Astrocyte (in vitro differentiated cells and primary cell): ENCODE data around the gene KNL1. TPM values are rescaled to one million over a fixed set of nuclear protein-coding genes. Genes with fewer than 3 reads are reported as not detected.

Source experiments
- DNase-seq: peaks from one replicate; pipeline ENCODE4 v3.0.0-alpha.2; 2010; ENCODE audit warnings: low read depth
- FAIRE-seq: peaks from 2 replicates; lab custom pipeline; 2011; peaks lifted over from hg19 to GRCh38; lab: Jason Lieb, UNC
- H2AFZ ChIP-seq: 2 replicates; pipeline ENCODE4 v1.6.0; 2012; ENCODE audit warnings: low read depth, low read length, inconsistent platforms
- H3K27ac ChIP-seq: 2 replicates; pipeline ENCODE4 v1.5.1; 2011; ENCODE audit warnings: low read depth, low read length, inconsistent platforms
- H3K27me3 ChIP-seq: 2 replicates; pipeline ENCODE4 v1.6.0; 2011; ENCODE audit warnings: low read length, inconsistent platforms; ENCODE audit not compliant: insufficient read depth
- H3K36me3 ChIP-seq: 2 replicates; pipeline ENCODE4 v1.5.1; 2011; ENCODE audit warnings: low read length, inconsistent platforms; ENCODE audit not compliant: insufficient read depth
- H3K4me1 ChIP-seq: 2 replicates; pipeline ENCODE4 v1.5.1; 2011; ENCODE audit warnings: low read length, inconsistent platforms; ENCODE audit not compliant: insufficient read depth
- H3K4me2 ChIP-seq: 2 replicates; pipeline ENCODE4 v1.6.0; 2012; ENCODE audit warnings: low read length, inconsistent platforms
- H3K4me3 ChIP-seq: 2 replicates; pipeline ENCODE4 v1.5.1; 2011; ENCODE audit warnings: low read depth, mild to moderate bottlenecking, low read length, inconsistent platforms; ENCODE audit not compliant: insufficient read depth
- H3K79me2 ChIP-seq: 2 replicates; pipeline ENCODE4 v1.6.0; 2012; ENCODE audit warnings: mild to moderate bottlenecking, low read length, inconsistent platforms; ENCODE audit not compliant: insufficient read depth
- H3K9ac ChIP-seq: 2 replicates; pipeline ENCODE4 v1.6.0; 2012; ENCODE audit warnings: mild to moderate bottlenecking, low read length, inconsistent platforms
- H3K9me3 ChIP-seq: 2 replicates; pipeline ENCODE4 v1.5.1; 2012; ENCODE audit warnings: low read depth, mild to moderate bottlenecking, low read length, inconsistent platforms; ENCODE audit not compliant: insufficient read depth
- H4K20me1 ChIP-seq: 2 replicates; pipeline ENCODE4 v1.6.0; 2012; ENCODE audit warnings: low read length, inconsistent platforms; ENCODE audit not compliant: insufficient read depth
- H3K27ac Mint-ChIP-seq: one replicate; pipeline ENCODE4 v1.8.0; 2021; ENCODE audit warnings: mild to moderate bottlenecking, mixed read lengths; ENCODE audit not compliant: unreplicated experiment
- H3K27me3 Mint-ChIP-seq: one replicate; pipeline ENCODE4 v1.8.0; 2021; ENCODE audit warnings: low read depth, mixed read lengths; ENCODE audit not compliant: unreplicated experiment
- H3K36me3 Mint-ChIP-seq: one replicate; pipeline ENCODE4 v1.8.0; 2021; ENCODE audit warnings: low read depth, mixed read lengths; ENCODE audit not compliant: unreplicated experiment
- H3K4me1 Mint-ChIP-seq: one replicate; pipeline ENCODE4 v1.8.0; 2021; ENCODE audit warnings: low read depth, mixed read lengths; ENCODE audit not compliant: unreplicated experiment
- H3K4me3 Mint-ChIP-seq: one replicate; pipeline ENCODE4 v1.8.0; 2021; ENCODE audit warnings: mild to moderate bottlenecking, moderate library complexity, mixed read lengths; ENCODE audit not compliant: unreplicated experiment
- H3K9me3 Mint-ChIP-seq: one replicate; pipeline ENCODE4 v1.8.0; 2021; ENCODE audit warnings: mild to moderate bottlenecking, mixed read lengths; ENCODE audit not compliant: unreplicated experiment
- EZH2 ChIP-seq: IDR thresholded peaks from 2 replicates; pipeline ENCODE4 v1.6.1; 2012; ENCODE audit warnings: mild to moderate bottlenecking, low read length, inconsistent platforms; ENCODE audit not compliant: insufficient read depth
- total RNA-seq: library from RNA; stranded (reverse); gene quantifications from 2 replicates; pipeline ENCODE4 v1.2.1, GENCODE V29; 2021
- TF ChIP-seq, protein P1 (sequence below): IDR thresholded peaks from 2 replicates; pipeline ENCODE4 v1.5.1; 2011; ENCODE audit warnings: low read depth, mild to moderate bottlenecking, inconsistent platforms, low read length, moderate library complexity; ENCODE audit not compliant: insufficient read depth

The KNL1 gene
- total RNA-seq, 1 donor from 2014 or later = 3.3 TPM

DNA sequence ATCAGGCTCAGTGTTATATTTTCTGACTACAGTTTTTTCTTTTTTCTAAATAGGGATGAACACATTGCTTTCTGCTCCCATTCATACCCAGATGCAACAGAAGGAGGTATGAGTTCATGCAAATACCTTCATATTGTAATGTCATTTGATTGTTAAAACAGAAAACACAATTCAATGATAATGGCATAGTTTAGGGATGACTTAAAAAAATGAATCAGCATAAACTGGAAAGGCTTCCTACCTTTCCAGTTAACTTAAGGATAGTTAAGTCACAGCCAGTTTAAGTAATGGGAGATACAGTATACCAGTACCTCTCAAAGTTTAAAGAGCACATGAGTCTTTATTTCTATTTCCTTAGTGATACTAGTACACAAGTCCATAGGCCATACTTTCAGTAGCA lies 24.9 kb downstream of the KNL1 start:
- Mint-ChIP-seq H3K36me3 (no peaks in the 10 kb centered on the region), H3K27ac (no peak overlapping the region), H3K9me3 (no peaks in the 10 kb centered on the region), H3K4me3 (no peak overlapping the region), H3K27me3 (no peaks in the 10 kb centered on the region), H3K4me1 (no peaks in the 10 kb centered on the region)
- Histone ChIP-seq H3K4me2 (no peak overlapping the region), H3K9me3 (no peaks in the 10 kb centered on the region), H3K4me1 (no peaks in the 10 kb centered on the region), H3K79me2 (no peaks in the 10 kb centered on the region), H4K20me1 (no peaks in the 10 kb centered on the region), H3K27ac (no peak overlapping the region), H2AFZ (no peak overlapping the region), H3K36me3 (peaks cover 9% of the 10 kb centered on the region), H3K27me3 (no peaks in the 10 kb centered on the region), H3K4me3 (no peak overlapping the region), H3K9ac (no peak overlapping the region)
- FAIRE-seq (no peak), DNase-seq (peak; percentile 25)
- TF ChIP-seq, protein P1, sequence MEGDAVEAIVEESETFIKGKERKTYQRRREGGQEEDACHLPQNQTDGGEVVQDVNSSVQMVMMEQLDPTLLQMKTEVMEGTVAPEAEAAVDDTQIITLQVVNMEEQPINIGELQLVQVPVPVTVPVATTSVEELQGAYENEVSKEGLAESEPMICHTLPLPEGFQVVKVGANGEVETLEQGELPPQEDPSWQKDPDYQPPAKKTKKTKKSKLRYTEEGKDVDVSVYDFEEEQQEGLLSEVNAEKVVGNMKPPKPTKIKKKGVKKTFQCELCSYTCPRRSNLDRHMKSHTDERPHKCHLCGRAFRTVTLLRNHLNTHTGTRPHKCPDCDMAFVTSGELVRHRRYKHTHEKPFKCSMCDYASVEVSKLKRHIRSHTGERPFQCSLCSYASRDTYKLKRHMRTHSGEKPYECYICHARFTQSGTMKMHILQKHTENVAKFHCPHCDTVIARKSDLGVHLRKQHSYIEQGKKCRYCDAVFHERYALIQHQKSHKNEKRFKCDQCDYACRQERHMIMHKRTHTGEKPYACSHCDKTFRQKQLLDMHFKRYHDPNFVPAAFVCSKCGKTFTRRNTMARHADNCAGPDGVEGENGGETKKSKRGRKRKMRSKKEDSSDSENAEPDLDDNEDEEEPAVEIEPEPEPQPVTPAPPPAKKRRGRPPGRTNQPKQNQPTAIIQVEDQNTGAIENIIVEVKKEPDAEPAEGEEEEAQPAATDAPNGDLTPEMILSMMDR = no peak
- no peak for TF ChIP-seq EZH2

DNA sequence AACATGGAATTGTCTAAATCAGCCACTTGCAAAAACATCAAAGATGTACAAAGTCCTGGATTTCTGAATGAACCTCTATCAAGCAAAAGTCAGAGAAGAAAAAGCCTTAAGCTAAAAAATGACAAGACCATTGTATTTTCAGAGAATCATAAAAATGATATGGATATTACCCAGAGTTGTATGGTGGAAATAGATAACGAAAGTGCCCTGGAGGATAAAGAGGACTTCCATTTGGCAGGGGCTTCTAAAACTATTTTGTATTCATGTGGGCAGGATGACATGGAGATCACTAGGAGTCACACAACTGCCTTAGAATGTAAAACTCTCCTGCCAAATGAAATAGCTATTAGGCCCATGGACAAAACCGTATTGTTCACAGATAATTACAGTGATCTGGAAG lies 29.3 kb downstream of the KNL1 start:
- Histone ChIP-seq H3K4me3 (no peak overlapping the region), H3K4me2 (no peak overlapping the region), H2AFZ (no peak overlapping the region), H3K36me3 (peaks cover 10% of the 10 kb centered on the region), H3K79me2 (no peaks in the 10 kb centered on the region), H3K9me3 (no peaks in the 10 kb centered on the region), H3K4me1 (no peaks in the 10 kb centered on the region), H3K27me3 (no peaks in the 10 kb centered on the region), H3K9ac (no peak overlapping the region), H4K20me1 (no peaks in the 10 kb centered on the region), H3K27ac (no peak overlapping the region)
- no peaks in the 10 kb centered on the region for H3K4me1 Mint-ChIP-seq
- H3K36me3 Mint-ChIP-seq = no peaks in the 10 kb centered on the region
- TF ChIP-seq, protein P1 = no peak
- TF ChIP-seq EZH2 = no peak
- H3K9me3 Mint-ChIP-seq = no peaks in the 10 kb centered on the region
- H3K4me3 Mint-ChIP-seq = no peak overlapping the region
- no peaks in the 10 kb centered on the region for H3K27me3 Mint-ChIP-seq
- DNase-seq (no peak), FAIRE-seq (no peak)
- H3K27ac Mint-ChIP-seq = no peak overlapping the region

DNA sequence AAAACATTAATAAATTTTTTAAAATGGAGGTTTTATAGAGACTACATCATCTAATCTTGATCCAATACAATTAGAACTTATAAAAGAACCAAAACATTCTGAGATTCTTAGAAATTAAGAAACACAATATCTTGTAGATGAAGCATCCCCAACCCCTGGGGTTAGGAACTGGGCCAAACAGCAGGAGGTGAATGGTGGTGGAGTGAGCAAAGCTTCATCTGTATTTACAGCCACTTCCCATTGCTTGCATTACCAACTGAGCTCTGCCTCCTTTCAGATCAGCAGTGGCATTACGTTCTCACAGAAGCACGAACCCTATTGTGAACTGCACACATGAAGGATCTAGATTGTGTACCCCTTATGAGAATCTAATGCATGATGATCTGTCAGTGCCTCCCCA lies 36.3 kb downstream of the KNL1 start:
- no peak overlapping the region for H3K9ac ChIP-seq
- Mint-ChIP-seq H3K9me3 (no peaks in the 10 kb centered on the region), H3K4me1 (no peaks in the 10 kb centered on the region), H3K27me3 (no peaks in the 10 kb centered on the region), H3K36me3 (no peaks in the 10 kb centered on the region), H3K27ac (no peak overlapping the region), H3K4me3 (no peak overlapping the region)
- no peaks in the 10 kb centered on the region for H3K9me3 ChIP-seq
- TF ChIP-seq, protein P1 = no peak
- no peak for TF ChIP-seq EZH2
- no peaks in the 10 kb centered on the region for H3K4me1 ChIP-seq
- FAIRE-seq (no peak), DNase-seq (no peak)
- peaks cover 9% of the 10 kb centered on the region for H3K36me3 ChIP-seq
- H3K79me2 ChIP-seq = no peaks in the 10 kb centered on the region
- H3K4me3 ChIP-seq = no peak overlapping the region
- H3K4me2 ChIP-seq = no peak overlapping the region
- H3K27ac ChIP-seq = no peak overlapping the region
- H4K20me1 ChIP-seq = no peaks in the 10 kb centered on the region
- no peaks in the 10 kb centered on the region for H3K27me3 ChIP-seq
- no peak overlapping the region for H2AFZ ChIP-seq
